Hepatocyte (in vitro differentiated cells): ENCODE measurements around the gene PLGRKT. TPM values are rescaled to one million over a fixed set of nuclear protein-coding genes. Genes with fewer than 3 reads are reported as not detected.
"Not testable (repeated sequence)": the region's sequence is repeated elsewhere in the genome, so short reads cannot be mapped to it uniquely, and the experiment has no call there.

Experiments used
- DNase-seq: peaks from one replicate; pipeline ENCODE4 v3.0.0-alpha.2; 2016; ENCODE audit warnings: low spot score
- H2AFZ ChIP-seq: fragments of 200-600 bp; sonication (generic); 2 replicates; pipeline ENCODE4 v1.6.0; 2016; ENCODE audit warnings: antibody characterized with exemption, mild to moderate bottlenecking
- H3K27ac ChIP-seq: fragments of 200-600 bp; sonication (generic); 2 replicates; pipeline ENCODE4 v1.5.1; 2016; ENCODE audit warnings: mild to moderate bottlenecking
- H3K27me3 ChIP-seq: fragments of 200-600 bp; sonication (generic); 2 replicates; pipeline ENCODE4 v1.6.1; 2016
- H3K36me3 ChIP-seq: fragments of 200-600 bp; sonication (generic); replicated peaks from 2 replicates; pipeline ENCODE4 v1.5.1; 2016; ENCODE audit warnings: low read depth; ENCODE audit not compliant: insufficient read depth
- H3K4me1 ChIP-seq: fragments of 200-600 bp; sonication (generic); 2 replicates; pipeline ENCODE4 v1.5.1; 2016; ENCODE audit warnings: mild to moderate bottlenecking, moderate library complexity; ENCODE audit not compliant: insufficient read depth
- H3K4me2 ChIP-seq: fragments of 200-600 bp; sonication (generic); 2 replicates; pipeline ENCODE4 v1.6.0; 2016
- H3K4me3 ChIP-seq: fragments of 200-600 bp; sonication (generic); 2 replicates; pipeline ENCODE4 v1.5.1; 2016; ENCODE audit warnings: mild to moderate bottlenecking
- H3K79me2 ChIP-seq: fragments of 200-600 bp; sonication (generic); 2 replicates; pipeline ENCODE4 v1.6.0; 2017; ENCODE audit warnings: mild to moderate bottlenecking
- H3K9me2 ChIP-seq: fragments of 200-600 bp; sonication (generic); replicated peaks from 2 replicates; pipeline ENCODE4 v1.6.0; 2017; ENCODE audit warnings: mild to moderate bottlenecking; ENCODE audit not compliant: insufficient read depth
- H3K9me3 ChIP-seq: fragments of 200-600 bp; sonication (generic); 2 replicates; pipeline ENCODE4 v1.5.1; 2016; ENCODE audit warnings: low read depth, mild to moderate bottlenecking
- H4K20me1 ChIP-seq: fragments of 200-600 bp; sonication (generic); 2 replicates; pipeline ENCODE4 v1.6.0; 2016; ENCODE audit warnings: mild to moderate bottlenecking; ENCODE audit not compliant: insufficient read depth, poor library complexity, severe bottlenecking
- EZH2 ChIP-seq: fragments of 200-600 bp; sonication (generic); IDR thresholded peaks from 2 replicates; pipeline ENCODE4 v1.6.1; 2016; ENCODE audit warnings: antibody characterized with exemption, mild to moderate bottlenecking, borderline replicate concordance
- EZH2phosphoT487 ChIP-seq: fragments of 200-600 bp; sonication (generic); IDR thresholded peaks from one replicate; pipeline ENCODE4 v1.6.1; 2018; ENCODE audit warnings: antibody characterized with exemption, mild to moderate bottlenecking, low read depth, moderate library complexity; ENCODE audit not compliant: unreplicated experiment, severe bottlenecking
- whole genome bisulfite sequencing: methylation state at CpG from one replicate; pipeline ENCODE4 v1.1.6; 2016; ENCODE audit warnings: low lambda C conversion rate; ENCODE audit errors: missing lambda C conversion rate; 5-methylcytosine and 5-hydroxymethylcytosine counted together
- polyA plus RNA-seq: library from polyadenylated mRNA; unstranded; fragments of >200 nt; fragmentation: Nextera tagmentation; extraction: Ambion mirVana; gene quantifications from 2 replicates; pipeline ENCODE4 v1.2.1, GENCODE V29; 2016
- total RNA-seq: library from RNA; depleted of rRNA; stranded (reverse); fragments of >200 nt; gene quantifications from 2 replicates; pipeline ENCODE4 v1.2.3, GENCODE V29; 2014
- TF ChIP-seq, protein P1 (sequence below): fragments of 200-600 bp; sonication (generic); IDR thresholded peaks from 2 replicates; pipeline ENCODE4 v1.5.1; 2016; ENCODE audit warnings: antibody characterized with exemption, mild to moderate bottlenecking; ENCODE audit not compliant: poor library complexity

The PLGRKT gene
- total and polyA plus RNA-seq, 2 experiments from 2014 or later = 13.6 to 18.0 TPM

DNA sequence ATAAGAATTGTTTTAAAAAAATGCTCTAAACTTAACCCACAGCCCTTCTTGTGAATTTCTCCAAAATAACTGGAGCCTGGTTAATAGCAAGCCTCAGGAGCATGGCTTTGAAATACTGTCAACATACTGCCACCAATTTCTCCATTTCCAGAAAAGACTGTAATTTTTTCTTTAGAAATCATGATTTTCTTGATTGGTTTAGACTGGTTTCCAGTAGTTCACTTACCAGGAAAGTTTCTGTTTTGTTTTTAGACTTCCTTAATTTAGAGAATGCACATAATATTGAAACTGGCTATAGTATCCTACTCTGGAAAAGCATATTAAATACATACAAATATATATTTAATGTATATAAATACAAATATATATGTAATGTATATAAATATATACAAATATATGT is 8.2 kb upstream of the PLGRKT start:
- no peak overlapping the region for H3K4me3 ChIP-seq
- no peaks in the 10 kb centered on the region for H3K9me2 ChIP-seq
- H3K4me1 ChIP-seq = no peaks in the 10 kb centered on the region
- no peaks in the 10 kb centered on the region for H3K79me2 ChIP-seq
- H3K4me2 ChIP-seq = no peak overlapping the region
- DNase-seq = no peak
- H2AFZ ChIP-seq = no peak overlapping the region
- no peaks in the 10 kb centered on the region for H3K27me3 ChIP-seq
- H3K27ac ChIP-seq = no peak overlapping the region
- H3K36me3 ChIP-seq = no peaks in the 10 kb centered on the region
- H4K20me1 ChIP-seq = no peaks in the 10 kb centered on the region
- TF ChIP-seq EZH2 (no peak), EZH2phosphoT487 (no peak)
- TF ChIP-seq, protein P1, sequence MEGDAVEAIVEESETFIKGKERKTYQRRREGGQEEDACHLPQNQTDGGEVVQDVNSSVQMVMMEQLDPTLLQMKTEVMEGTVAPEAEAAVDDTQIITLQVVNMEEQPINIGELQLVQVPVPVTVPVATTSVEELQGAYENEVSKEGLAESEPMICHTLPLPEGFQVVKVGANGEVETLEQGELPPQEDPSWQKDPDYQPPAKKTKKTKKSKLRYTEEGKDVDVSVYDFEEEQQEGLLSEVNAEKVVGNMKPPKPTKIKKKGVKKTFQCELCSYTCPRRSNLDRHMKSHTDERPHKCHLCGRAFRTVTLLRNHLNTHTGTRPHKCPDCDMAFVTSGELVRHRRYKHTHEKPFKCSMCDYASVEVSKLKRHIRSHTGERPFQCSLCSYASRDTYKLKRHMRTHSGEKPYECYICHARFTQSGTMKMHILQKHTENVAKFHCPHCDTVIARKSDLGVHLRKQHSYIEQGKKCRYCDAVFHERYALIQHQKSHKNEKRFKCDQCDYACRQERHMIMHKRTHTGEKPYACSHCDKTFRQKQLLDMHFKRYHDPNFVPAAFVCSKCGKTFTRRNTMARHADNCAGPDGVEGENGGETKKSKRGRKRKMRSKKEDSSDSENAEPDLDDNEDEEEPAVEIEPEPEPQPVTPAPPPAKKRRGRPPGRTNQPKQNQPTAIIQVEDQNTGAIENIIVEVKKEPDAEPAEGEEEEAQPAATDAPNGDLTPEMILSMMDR = no peak
- no peaks in the 10 kb centered on the region for H3K9me3 ChIP-seq

DNA sequence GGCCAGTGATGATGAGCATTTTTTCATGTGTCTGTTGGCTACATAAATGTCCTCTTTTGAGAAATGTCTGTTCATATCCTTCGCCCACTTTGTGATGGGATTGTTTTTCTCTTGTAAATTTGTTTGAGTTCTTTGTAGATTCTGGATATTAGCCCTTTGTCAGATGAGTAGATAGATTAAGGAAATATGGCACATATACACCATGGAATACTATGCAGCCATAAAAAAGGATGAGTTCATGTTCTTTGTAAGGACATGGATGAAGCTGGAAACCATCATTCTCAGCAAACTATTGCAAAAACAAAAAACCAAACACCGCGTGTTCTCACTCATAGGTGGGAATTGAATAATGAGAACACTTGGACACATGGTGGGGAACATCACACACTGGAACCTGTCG is 7.4 kb upstream of the PLGRKT start:
- not testable (repeated sequence) for H3K4me1 ChIP-seq, H4K20me1 ChIP-seq, H3K79me2 ChIP-seq, H3K4me3 ChIP-seq, H3K4me2 ChIP-seq, H3K9me3 ChIP-seq, H3K9me2 ChIP-seq, H2AFZ ChIP-seq, DNase-seq, H3K27ac ChIP-seq, H3K36me3 ChIP-seq, H3K27me3 ChIP-seq
- 89% methylated on average over 4 of the region's 4 CpGs for WGBS

DNA sequence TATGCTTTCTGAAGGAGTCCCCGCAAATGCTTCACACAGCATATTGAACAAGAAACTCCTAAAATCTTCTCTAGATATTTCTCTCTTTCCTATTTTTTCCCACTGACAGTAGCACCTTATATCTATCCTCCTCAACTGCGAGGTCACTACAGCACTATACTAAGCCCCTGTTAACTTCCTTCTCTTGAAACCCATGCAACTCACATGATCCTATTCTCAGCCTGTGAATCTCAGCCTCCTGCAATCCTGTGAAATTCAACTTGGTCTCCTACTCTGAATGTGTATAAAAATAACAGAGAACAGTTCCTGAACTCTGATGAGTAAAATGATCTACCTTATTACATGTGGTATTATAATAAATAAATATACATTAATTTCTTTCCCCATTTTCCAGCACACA is 6.1 kb upstream of the PLGRKT start:
- Histone ChIP-seq H3K79me2 (no peaks in the 10 kb centered on the region), H3K4me2 (no peak overlapping the region), H4K20me1 (no peaks in the 10 kb centered on the region), H3K27ac (no peak overlapping the region), H3K9me2 (no peaks in the 10 kb centered on the region), H2AFZ (no peak overlapping the region), H3K4me3 (no peak overlapping the region), H3K4me1 (no peaks in the 10 kb centered on the region), H3K9me3 (no peaks in the 10 kb centered on the region), H3K27me3 (no peaks in the 10 kb centered on the region), H3K36me3 (no peaks in the 10 kb centered on the region)
- no peak for TF ChIP-seq EZH2
- TF ChIP-seq, protein P1 = no peak
- TF ChIP-seq EZH2phosphoT487 = no peak
- DNase-seq = no peak
- WGBS = 72% methylated on average over 2 of the region's 2 CpGs

DNA sequence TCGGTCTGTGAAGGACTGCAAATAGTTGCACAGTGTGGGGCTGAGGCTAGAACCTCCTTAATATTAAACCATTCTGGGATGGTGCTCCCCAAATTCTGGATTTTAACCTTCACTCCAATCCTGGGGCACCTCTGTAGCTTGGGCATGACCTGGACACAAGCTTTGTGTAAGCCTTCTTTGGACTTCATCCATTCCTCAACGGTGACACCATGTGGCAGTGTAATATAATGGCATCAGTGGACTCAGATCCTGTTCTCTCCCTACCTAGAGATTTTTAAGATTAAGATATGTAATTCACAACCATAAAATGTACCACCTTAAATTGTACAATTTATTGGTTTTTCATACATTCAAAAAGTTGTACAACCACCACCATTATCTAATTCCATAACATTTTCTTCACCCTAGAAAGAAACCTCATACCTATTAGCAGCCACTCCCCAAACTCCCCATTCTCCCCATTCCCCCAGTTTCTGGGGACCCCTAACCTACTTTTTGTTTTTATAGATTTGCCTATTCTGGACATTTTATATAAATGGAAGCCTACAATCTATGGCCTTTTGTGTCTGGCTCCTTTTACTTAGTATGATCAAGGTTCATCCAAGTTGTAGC is 4.8 kb upstream of the PLGRKT start:
- Histone ChIP-seq H3K27me3 (no peaks in the 10 kb centered on the region), H4K20me1 (no peaks in the 10 kb centered on the region), H3K9me2 (no peaks in the 10 kb centered on the region), H2AFZ (no peak overlapping the region), H3K4me1 (peaks cover 6% of the 10 kb centered on the region), H3K79me2 (no peaks in the 10 kb centered on the region), H3K36me3 (no peaks in the 10 kb centered on the region), H3K4me3 (no peak overlapping the region), H3K4me2 (no peak overlapping the region), H3K27ac (no peak overlapping the region), H3K9me3 (no peaks in the 10 kb centered on the region)
- peak; percentile 67 for DNase-seq
- 50% methylated on average over 2 of the region's 2 CpGs for WGBS
- TF ChIP-seq EZH2 = no peak
- TF ChIP-seq, protein P1 = peak; percentile 52
